Measurements from ENCODE around the gene PAAF1. TPM values are rescaled to one million over a fixed set of nuclear protein-coding genes. Genes with fewer than 3 reads are reported as not detected.
A peak's percentile ranks its signal among the peaks of the same experiment; 100 is the strongest.

PAAF1 gene
- total RNA-seq, 1 donor from 2014 or later, result 36.3 TPM

DNA sequence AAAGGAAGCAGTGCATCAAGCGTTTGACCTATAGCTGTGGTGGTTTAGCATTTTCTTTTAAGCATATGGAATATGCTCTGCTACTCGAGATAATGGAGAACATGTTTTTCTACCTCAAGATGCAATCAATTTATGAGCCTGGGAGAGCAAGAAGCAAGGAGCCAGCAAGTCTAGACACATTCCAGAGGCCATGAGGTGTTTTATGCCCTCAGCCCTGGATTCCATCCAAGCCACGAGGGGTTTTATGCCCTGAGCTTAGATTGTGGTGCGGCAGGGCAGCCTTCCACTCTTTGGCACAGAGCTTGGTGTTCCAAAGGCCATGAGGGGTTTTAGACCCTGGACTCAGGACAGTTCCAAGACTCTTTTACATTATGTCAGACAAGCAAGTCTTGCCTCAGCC is 62.3 kb downstream of the PAAF1 start:
- intact Hi-C loops (cut with DNase I), result no loop called here

DNA sequence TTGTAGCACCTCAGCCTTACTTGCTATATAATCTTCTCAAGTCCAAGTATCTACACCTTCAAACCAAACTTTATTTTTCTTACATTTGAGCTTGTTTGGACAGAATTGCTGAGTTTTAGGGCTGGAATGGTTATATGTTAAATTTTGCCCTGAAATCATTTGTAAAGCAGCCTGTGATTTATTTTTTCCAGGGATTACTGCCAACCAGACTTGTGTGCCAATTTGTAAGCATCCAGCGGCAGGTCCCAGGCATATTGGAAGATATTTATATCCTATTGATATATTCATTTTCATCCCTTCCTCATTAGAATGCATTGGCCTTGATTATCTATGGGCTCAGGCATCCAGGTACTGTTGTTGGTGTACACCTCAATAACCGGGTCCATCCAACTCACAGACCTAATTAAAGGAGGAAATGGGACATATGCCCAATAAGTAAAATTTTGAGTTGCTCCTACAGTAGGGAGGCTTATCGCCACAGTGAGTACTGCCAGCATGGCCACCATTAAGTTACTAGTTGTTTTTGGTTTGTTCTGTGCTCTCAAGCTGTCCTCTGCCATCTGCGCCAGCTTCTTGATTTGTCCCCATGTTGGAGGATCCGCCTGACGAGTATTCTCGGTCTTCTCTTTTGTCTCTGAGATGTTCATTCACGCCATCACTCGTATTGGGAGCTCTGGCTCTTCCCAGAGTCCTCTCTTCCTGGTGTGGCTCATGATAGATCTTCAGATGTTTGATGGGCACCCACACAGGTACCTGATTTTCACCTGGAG is 64.2 kb downstream of the PAAF1 start:
- Histone ChIP-seq H3K4me1 (no peaks in the 10 kb centered on the region), H3K36me3 (no peaks in the 10 kb centered on the region), H3K9me3 (no peaks in the 10 kb centered on the region), H3K27ac (no peak overlapping the region), H3K27me3 (no peaks in the 10 kb centered on the region), H3K4me3 (no peak overlapping the region)
- TF ChIP-seq CTCF (IDR thresholded peaks at IDR 0.05), result no peak
- intact Hi-C loops (cut with DNase I), result no loop called here
- DNase-seq (ENCODE audit: low spot score in 2 of 2), result no peak

More for the DNA sequence above, 62.3 kb downstream of the PAAF1 start:
- Histone ChIP-seq H3K4me3 (no peak overlapping the region), H3K4me1 (no peaks in the 10 kb centered on the region), H3K9me3 (no peaks in the 10 kb centered on the region), H3K27me3 (no peaks in the 10 kb centered on the region), H3K36me3 (peaks cover 0 to 3% of the 10 kb centered on the region in 2 donors), H3K27ac (no peak overlapping the region)
- no peak for TF ChIP-seq CTCF (IDR thresholded peaks at IDR 0.05)
- no peak for DNase-seq (ENCODE audit: low spot score in 2 of 2)

DNA sequence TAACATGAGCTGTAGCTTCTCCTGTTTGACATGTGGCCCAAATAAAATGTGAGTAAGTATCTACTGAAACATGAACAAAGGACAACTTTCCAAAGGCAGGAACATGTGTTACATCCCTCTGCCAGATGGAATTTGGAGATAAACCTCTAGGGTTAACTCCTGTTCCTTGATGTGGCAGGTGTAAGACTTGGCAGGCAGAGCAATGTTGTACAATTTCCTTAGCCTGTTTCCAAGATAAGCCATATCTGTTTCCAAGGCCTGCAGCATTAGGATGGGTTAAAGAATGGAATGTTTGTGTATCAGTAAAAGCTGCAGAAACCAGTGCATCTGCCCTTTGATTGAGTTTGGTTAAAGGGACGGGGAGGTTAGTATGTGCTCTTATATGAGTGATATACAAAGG is 65.2 kb downstream of the PAAF1 start:
- H3K4me1 ChIP-seq, result no peaks in the 10 kb centered on the region
- H3K27me3 ChIP-seq, result no peaks in the 10 kb centered on the region
- H3K9me3 ChIP-seq, result no peaks in the 10 kb centered on the region
- intact Hi-C loops (cut with DNase I), result no loop called here
- no peak for TF ChIP-seq CTCF (IDR thresholded peaks at IDR 0.05)
- H3K36me3 ChIP-seq, result no peaks in the 10 kb centered on the region
- no peak for DNase-seq (ENCODE audit: low spot score in 2 of 2)
- no peak overlapping the region for H3K27ac ChIP-seq
- no peak overlapping the region for H3K4me3 ChIP-seq

GRCh38 chr11:73944085-73944484 is 67.3 kb downstream of the PAAF1 start:
- Histone ChIP-seq H3K36me3 (no peaks in the 10 kb centered on the region), H3K4me3 (peak overlapping the region in 1 of 2 donors; percentile 32)
- intact Hi-C loops (cut with DNase I), result no loop called here

DNA sequence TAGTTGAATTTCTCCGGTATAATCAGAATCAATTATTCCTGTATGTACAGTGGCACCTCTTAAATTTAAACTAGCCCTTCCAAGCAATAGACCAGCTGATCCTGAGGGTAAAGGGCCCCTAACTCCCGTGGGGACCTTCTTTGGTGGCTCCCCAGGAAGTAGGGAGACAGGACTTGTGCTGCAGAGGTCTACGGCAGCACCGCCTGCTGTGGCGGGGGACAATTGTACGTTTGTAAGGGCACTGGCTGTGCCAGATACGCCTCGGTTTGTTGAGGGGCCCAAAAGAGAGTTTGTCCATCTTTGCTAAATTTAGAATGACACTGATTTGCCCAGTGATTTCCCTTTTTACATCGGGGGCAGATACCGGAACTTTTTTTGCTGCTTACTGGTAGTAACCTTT is 68.1 kb downstream of the PAAF1 start:
- Histone ChIP-seq H3K4me1 (no peaks in the 10 kb centered on the region), H3K27ac (no peak overlapping the region), H3K36me3 (no peaks in the 10 kb centered on the region), H3K27me3 (no peaks in the 10 kb centered on the region), H3K4me3 (no peak overlapping the region), H3K9me3 (no peaks in the 10 kb centered on the region)
- DNase-seq (ENCODE audit: low spot score in 2 of 2), result no peak
- no peak for TF ChIP-seq CTCF (IDR thresholded peaks at IDR 0.05)
- intact Hi-C loops (cut with DNase I), result no loop called here

More at GRCh38 chr11:73944085-73944484, 67.3 kb downstream of the PAAF1 start:
- TF ChIP-seq CTCF (IDR thresholded peaks at IDR 0.05), result no peak
- no peak for DNase-seq (ENCODE audit: low spot score in 2 of 2)
- no peaks in the 10 kb centered on the region for H3K4me1 ChIP-seq
- H3K27me3 ChIP-seq, result no peaks in the 10 kb centered on the region
- no peak overlapping the region for H3K27ac ChIP-seq
- H3K9me3 ChIP-seq, result no peaks in the 10 kb centered on the region
